Esophagus squamous epithelium (tissue), 4 donors: Measurements from ENCODE around the gene PPP2R3A.

ENCODE experiments used
- CTCF ChIP-seq, 6 experiments: fragments of 450-650 bp in 4 of 6; fragments of 200-600 bp in 2 of 6; sonication (generic) in 2 of 6; IDR thresholded peaks; one replicate each; pipeline ENCODE4 v1.5.1; 2016 to 2019; ENCODE audit warnings: antibody characterized with exemption in 6 of 6, mild to moderate bottlenecking in 4 of 6, moderate library complexity in 4 of 6
- POLR2A ChIP-seq, 4 donors: fragments of 450-650 bp; IDR thresholded peaks; one replicate each; pipeline ENCODE4 v1.6.1; 2017; ENCODE audit warnings: antibody characterized with exemption in 4 of 4, mild to moderate bottlenecking in 4 of 4, moderate library complexity in 3 of 4

- no peak for TF ChIP-seq CTCF (IDR thresholded peaks at IDR 0.05)
- no peak for TF ChIP-seq POLR2A (IDR thresholded peaks at IDR 0.05)
Measured at GRCh38 chr3:136184703-136185102, 219.2 kb downstream of the PPP2R3A start.
